HTR-8/SVneo (cell line): ENCODE measurements around the gene TWIST2.

ENCODE experiments used
- DNase-seq: peaks from one replicate; pipeline ENCODE4 v3.0.0; 2011; ENCODE audit warnings: low spot score, mixed read lengths; ENCODE audit not compliant: insufficient read length
- FAIRE-seq: peaks from 2 replicates; lab custom pipeline; 2011; peaks lifted over from hg19 to GRCh38; lab: Jason Lieb, UNC

The TWIST2 gene

DNA sequence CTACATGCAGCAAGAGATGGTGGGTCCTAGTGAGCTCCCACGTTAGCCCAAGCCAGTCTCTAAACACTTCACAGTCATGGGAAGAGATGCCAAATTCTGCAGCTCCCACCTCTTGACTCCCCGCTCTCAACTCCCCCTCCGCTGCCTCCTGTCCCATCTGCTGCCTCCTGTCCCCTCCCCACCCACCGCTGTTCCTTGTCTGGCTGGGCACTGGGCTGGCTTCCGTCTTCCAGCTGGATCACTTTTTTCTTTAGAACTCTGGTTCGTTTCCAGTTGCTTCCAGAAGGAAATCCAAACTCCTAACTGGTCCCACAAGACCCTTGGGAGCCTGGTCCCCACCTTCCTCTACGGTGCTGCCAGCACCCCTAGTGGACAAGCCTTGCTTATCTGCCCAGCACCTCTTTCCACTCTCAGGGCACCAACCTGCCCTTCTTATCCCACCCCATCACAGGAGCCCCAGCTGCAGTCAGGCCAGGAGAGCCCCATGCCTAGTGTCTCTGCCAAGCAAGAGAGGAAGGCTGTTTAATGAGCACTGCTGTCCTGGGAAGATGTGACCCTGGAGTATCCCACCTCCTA, 12.1 kb upstream of the TWIST2 start:
- FAIRE-seq (no peak), DNase-seq (no peak)

DNA sequence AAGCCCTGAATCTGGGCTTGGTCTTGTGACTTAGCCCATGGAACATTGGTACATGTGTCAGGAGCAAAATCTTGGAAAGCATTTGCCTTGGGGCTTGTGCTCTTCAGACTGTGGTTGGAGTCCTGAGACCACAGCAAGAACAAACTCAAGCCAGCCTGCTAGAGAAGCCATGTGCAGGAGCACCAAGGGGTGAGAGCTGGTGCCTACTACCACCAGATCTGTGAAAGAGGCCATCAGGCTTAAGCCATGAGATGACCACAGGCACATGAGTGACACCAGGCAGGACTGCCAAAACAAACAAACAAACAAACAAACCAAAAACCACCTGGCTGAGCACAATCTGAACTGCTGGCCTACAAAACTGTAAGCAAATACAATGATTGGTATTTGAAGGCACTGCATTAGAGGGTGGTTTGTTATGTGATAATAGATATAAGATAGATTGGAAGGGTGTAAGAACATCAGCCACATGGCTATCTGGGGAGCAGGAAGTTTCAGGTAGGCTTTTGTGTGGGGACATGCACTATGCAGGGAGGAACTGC, 9.0 kb upstream of the TWIST2 start:
- DNase-seq (no peak), FAIRE-seq (no peak)

DNA sequence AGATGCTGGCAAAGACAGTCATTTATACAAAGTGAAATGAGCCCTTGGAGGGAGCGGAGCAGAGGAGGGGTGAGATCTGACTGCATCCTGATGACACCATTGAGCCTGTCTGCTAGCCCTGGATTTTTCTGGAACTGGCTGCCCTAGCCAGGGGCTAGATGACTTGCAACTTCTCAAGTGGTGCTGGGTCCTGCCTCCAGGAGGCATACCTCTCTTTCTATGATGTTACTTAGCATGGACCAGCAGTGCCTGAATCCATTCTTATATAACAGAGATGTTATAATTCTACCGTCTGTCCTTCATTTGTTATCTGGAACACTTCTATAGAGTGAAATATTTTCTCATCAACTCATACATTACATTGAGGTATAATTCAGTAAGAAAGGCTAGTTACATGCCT, 8.5 kb upstream of the TWIST2 start:
- DNase-seq (no peak), FAIRE-seq (no peak)

DNA sequence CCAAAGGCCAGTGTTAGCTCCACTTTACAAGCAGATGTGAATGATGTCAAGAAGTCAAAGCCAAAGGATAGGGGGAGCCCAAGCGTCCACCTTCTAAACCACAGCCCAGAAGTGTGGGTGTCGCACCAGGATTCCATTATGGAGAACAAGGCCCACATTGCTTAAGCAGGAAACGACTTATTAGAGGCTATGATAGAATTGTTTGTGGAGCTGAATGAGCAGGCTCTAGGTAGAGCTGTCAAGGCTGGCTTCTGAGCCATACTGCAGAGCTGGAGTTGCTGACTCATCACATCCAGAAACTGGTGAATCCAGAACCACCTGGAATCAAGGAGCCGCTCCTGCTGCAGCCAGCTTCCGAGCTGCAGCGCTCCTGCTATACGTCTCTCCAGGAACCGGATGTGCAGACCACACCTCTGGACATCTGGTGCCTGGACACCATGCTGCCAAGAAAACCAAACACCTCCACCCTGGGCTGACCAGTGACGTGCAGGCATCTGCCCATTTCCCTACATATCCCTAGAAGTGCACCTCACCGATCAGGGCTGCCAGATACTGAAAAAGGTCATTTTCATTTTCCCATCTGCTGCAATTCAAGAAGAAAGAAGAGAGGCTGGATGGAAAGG, 6.2 kb upstream of the TWIST2 start:
- DNase-seq (no peak), FAIRE-seq (no peak)

DNA sequence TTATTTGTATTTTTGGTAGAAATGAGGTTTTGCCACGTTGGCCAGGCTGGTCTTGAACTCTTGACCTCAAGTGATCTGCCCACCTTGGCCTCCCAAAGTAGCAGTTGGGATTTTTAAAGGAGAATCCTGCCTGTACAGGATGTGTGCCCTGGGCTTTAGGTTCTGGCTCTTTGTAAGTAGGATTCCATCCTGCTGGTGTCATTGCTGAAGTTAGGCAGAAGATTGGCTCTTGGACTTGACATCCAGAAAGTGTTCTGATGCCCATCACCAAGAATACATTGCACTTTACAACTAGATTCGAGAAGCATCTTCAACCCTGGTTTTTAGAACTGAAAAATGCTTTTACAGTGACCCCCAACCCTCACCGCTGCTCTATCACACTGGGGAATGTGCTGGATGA, 4.4 kb upstream of the TWIST2 start:
- DNase-seq (no peak), FAIRE-seq (no peak)

DNA sequence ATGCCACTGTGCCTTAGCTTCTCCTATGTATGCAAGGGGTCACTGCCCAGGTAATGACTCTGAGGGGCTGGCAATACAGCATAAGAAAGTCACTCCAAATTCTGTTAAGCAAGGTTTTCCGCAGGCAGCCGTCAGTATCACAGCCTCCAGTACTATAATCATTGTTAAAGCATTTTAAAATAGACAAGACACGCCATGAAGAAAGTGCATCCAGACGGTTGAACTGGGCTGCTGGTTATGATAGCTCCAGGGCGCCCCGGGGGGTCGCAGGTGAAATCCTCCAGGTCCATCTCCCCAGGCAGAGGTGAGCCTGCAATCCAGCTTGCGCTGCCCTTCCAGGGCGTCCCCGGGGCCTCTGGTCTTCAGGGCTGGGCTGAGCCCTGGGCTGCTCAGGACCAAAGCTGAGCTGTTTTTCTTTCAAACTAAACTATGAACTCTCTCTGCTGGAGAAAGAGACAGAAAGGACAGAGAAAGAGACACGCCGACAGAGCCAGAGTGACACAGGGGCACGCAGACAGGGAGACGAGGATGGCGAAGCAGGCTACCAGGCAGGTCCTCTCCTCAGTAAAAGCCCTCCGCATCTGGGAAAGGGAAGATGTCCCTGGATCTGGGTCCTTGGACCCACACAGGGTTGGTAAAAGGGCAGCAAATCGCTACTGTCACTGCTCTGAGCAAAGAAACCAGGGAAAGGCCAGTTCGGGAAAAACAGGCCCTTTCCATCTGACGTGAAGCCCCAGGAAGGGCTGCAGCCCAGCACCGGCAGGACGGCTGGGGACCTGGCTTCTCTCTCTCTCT, 2.1 kb upstream of the TWIST2 start:
- DNase-seq: no peak

DNA sequence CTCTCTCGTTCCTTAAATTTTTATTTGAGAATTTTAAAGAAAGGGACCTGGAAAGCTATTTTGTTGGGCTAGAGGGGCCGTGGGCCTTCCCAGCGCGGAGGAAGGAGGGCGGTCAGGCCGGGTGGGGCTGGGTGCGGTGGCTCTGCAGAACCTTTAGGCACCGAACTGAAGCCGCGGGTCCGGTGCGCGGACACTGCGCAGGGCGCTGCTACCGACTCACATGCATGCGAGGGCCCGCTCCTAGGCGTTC, 1.6 kb upstream of the TWIST2 start:
- no peak for DNase-seq
- no peak for FAIRE-seq

More for the DNA sequence above, 2.1 kb upstream of the TWIST2 start:
- no peak for FAIRE-seq

DNA sequence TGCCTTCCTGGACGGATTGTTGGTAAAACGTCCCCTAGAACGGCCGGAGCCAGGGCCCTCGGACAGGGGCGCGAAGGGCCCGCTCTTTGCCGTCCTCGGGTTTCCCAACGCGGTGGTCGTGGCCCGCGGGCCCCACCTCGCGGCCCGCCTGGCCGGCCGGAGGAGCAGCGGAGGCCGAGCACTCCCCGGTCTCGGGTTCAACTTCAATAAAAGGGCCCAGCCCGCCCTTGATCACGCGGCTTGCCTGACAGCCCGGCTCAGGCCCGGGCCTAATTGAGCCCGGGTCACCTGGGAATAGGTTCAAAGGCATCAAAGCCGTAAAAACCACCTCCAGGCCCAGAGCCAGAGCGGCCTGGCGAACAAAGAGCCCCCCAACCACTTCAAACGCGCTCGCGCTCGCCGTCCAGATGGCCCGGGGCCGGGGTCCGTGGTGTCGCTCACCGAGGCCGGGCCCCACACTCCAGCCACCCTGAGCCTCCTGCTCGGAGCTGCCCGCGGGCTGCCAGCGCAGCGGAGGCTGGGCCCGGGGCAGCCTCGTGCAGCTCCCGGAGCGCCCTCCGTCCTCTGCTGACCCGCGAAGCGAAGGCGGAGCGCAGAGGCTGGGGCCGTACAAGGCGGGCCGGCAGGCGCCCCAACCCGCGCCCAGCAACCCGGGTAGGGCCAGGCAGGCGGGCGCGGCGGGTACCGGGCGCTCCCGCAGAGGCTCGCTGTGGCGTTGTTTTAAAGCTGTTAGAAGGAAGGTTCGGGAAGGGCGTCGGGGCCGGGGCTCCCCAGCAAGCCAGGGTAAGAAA, 1.1 kb upstream of the TWIST2 start:
- FAIRE-seq (no peak), DNase-seq (no peak)

DNA sequence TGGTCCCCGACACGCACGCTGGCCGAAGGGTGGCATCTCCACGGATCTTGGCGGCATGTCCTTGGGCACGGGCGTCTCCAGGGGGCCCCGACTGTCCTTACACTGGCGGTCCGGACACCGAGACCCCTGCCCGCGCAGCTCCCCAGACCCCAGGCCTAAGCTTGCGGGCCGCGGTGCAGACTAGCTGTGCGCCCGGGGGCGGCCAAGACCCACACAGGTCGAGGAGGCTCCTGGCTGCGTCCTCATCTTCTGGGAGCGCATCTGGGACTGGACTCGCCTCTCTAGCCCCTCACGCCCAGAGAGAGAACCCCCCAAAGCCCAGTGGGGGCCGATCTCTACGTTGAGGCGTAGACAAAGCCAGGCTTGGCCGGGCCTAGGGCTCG, 475 bp upstream of the TWIST2 start:
- FAIRE-seq: no peak
- no peak for DNase-seq

DNA sequence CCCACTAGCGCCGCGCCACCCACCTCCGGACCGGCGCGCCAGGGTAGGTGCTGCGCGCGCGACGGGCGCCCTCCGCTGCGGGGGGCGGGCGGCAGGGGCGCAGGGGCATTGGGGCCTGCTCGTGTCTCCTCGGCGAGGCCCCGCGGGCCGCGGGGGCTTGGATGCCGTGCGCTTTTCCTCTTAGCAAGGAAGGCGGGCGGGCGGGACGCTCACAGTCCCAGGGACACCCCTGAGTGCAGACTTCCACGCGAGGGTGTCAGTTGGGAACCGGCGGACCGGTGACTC, 748 bp downstream of the TWIST2 start:
- FAIRE-seq (peak; percentile 80), DNase-seq (no peak)

DNA sequence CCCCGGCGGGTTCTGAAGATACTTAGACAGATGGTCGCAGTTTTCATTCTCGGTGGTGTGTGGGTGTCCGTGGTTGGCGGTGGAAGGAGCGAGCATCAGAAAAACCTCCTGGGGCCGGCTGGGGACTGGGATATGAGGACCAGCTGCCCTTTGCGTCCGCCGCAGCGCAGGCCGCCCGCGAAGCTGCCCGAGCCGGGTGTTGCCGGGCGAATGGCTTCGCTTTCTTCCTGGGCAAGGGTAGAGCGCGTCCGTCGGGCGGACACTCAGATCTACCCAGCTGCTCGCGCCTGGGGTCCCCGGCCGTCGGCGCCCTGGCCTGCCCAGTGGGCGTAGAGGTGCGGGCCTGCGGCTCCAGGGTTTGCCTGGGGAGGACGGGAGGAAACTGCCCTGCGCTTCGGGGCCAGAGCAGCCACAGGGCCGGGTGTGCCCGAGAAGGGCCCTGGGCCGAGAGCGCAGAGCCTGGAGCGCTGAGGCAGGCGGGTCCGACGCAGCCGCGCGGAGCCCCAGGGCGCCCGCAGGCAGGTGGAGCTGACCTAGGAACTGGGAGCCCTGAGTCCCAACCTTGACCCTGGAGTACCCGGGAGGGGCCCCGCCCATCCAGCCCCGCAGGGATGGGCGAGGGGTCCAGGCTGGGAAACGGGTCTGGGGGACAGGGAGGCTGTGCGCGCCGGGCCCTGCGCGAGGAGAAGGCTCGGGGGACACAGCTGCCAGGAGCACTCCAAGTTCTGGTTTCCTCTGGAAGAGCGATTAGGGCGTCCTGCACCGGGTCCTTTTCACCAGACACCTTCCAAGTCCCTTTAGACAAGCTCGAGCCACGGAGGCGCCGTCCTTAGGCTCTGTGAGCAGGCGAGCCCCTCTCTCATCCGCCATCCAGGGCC, 1.3 kb downstream of the TWIST2 start:
- DNase-seq (no peak), FAIRE-seq (peak; percentile 33)

DNA sequence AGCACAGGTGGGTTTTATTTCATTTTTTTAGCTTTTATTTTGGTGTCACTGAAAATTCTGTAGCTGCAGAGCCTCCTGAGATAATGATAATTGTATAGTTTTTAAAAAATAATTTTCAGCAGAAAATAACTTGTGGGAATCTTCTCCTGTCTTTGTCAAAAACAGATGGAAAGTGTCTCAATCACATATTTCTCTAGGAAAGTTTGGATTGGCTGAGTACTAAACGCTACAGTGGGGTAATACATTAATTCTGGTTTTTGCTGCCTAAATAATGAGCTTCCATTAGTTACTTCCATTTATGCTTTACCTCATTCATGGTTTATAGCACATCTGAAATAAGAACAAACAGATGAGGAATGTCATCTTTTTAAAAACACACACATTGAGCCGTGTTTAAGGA, 2.2 kb downstream of the TWIST2 start:
- no peak for DNase-seq
- FAIRE-seq: no peak

DNA sequence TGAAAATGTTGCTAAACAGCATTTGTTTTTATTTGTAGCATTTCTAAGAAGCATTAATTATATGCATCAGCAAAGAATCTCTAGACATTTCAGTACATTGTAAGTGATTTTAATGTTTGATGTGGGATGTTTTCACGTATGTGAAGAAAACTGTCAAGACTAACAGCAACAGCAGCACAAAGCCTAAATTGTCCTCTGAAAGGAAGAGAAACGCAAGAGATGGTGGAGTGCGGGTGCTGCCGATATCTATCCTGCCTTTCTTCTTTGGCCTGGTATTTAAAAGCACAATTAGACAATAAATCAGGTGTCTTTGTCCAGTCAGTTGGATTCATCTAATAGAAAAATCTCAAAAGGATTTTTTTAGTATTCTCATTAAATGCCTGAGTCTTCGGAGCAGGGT, 3.1 kb downstream of the TWIST2 start:
- no peak for FAIRE-seq
- no peak for DNase-seq

DNA sequence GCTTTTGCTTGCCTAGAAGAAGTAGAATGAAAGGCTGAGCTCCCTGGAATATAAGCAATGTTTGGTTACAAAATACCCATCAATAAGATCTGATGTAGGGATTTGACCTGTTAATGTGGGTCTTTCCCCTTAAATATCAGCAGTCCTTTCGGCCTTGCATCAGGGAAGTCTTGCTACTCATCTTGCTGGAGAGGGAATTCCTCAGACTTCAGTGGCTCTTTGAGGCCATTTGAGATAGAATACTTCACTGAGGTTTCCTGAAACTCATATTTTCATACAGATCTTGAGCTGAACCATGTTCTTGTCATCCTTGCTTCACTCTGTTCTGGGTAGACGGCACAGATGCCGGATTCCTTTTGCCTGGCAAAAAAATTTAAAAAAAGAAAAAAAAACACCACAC, 3.9 kb downstream of the TWIST2 start:
- FAIRE-seq (no peak), DNase-seq (no peak)

DNA sequence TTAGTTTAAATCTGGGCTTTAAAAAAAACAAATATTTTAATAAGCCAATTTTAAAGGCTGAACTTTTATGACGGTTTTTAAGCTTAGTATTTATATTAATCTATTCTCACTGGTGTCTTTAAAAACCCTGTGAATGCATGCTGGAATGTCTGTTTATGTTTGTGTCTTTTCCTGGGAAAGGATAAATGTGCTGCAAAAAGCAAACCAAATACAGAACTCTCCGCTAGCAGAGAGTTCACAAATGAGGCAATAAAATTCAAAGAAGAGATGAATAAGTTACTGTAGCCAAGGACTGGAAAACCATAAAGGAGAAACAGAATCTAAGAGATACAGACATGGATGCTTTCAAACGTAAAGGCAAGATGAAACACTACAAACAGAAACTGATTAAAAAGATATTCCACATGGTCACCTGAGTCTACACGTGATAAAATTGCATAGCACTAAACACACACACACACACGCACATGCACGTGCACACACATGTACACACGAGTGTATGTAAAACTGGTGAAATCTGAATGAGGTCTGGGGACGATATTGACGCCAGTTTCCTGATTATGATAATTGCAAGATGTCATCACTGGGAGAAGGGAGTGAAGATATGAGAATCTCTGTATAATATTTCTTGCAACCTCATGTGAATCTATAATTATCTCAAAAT, 4.5 kb downstream of the TWIST2 start:
- DNase-seq (no peak), FAIRE-seq (peak; percentile 36)

DNA sequence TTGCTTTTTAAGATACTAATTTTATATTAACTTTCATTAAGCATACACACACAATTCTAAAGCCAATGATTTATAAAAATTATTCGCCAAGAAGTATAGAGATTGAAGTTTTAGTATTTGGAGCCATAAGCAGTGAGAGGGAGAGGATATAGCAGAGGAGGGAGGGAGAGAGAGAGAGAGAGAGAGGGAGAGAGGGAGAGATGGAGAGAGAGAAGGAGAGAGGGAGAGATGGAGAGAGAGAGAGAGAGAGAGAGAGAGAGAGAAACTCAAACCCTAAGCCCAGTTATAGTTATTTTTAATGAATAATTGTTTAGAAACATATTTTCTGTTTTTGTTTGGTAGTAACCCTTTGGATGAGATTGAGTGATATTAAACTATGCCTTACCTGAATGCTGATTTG, 5.3 kb downstream of the TWIST2 start:
- FAIRE-seq (no peak), DNase-seq (no peak)

DNA sequence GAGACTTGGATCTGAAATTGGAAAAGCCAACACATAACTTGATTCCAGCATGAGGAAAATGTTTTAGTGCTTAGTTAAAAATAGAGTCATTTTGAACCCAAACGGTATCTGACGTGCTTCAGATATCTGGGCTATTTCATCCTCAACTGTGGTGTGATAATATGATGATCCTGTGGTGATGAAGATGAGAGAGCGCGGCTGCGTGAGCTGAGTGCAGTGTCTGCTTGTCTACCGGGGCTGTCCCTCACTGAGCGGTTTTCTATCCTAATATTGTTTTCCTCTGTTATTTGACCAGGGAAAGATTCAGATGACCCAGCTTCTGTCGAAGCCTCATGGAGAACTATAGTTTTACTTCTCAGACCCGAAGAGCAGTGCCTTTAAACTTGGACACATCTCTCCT, 5.8 kb downstream of the TWIST2 start:
- FAIRE-seq (no peak), DNase-seq (no peak)

DNA sequence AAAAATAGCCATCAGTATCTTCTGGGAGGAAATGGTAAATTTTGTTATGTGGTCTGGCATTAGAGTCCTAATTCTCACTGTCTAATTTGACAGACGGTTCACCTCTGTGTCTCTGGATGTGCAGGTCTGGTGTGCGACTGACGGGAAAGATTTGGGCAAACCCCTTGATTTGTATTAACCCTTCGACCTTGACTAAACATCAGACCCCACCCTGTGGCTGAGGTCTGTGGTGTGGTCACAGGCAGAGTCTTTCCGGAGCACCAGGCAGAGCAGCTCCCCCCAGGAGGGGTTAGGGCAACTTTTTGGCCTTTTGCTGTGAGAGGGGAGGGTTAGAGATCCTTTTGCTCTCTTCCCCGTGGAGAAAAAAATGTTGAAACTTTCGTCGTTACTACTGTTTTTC, 6.4 kb downstream of the TWIST2 start:
- DNase-seq (no peak), FAIRE-seq (no peak)

DNA sequence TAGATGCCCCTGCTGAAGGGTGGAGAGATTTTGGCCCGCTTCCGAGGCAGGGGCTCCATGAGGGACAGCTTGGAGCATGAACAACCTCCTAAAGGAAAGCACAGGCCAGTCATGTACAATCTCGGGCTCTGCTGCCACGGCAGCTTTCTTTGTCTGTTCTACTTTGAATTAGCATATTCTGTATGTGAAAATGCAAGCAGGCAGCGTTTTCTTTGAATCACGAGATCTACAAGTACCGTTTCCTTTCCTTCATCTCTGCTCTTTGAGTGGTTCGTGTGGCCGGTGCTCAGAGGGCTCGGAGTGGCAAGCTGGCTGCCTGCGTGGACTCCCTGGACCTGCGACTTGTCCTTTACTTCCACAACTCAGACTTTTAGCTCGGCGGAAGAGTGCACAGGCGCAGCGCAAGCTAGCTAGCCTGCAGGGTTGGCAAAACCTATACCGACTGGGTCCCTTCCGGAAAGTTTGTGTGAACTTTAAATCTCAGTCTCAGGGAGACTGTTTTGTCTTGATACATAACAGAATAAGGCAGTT, 6.9 kb downstream of the TWIST2 start:
- DNase-seq (no peak), FAIRE-seq (no peak)

DNA sequence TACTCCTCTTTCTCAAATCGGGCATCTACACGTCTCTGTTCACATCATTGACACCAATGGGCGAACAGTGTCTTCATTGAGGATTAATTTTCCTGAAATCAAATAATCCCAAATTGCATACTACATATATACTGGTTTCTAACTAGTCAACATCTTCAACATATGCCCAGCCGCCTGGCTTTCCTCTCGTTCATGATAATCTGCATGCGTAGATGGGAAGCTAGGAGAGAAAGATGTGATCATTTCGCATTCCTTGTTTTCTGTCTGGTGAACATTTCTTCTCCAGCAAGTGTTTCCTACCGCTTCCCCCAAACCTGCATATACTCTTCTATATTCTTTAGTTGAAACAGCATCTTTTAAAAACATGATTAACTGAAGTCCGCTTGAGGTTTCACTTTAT, 7.4 kb downstream of the TWIST2 start:
- FAIRE-seq (no peak), DNase-seq (no peak)
